GM10248 (cell line): Measurements from ENCODE around the gene GATD1.
A peak's percentile ranks its signal among the peaks of the same experiment; 100 is the strongest.

Experiments used
- CTCF ChIA-PET: fragments of 300-600 bp; sonication (Branson Sonifier 250); formaldehyde crosslinking; extraction: SDS; loops from one replicate; lab custom pipeline; 2021; ENCODE audit warnings: antibody characterized with exemption; lab: Yijun Ruan, JAX
- POLR2A ChIA-PET: fragments of 350-650 bp; sonication (Branson Sonifier 250); formaldehyde crosslinking; extraction: SDS; loops from one replicate; lab custom pipeline; 2020; ENCODE audit warnings: antibody characterized with exemption; lab: Yijun Ruan, JAX
- DNase-seq: peaks from one replicate; pipeline ENCODE4 v3.0.0; 2012; ENCODE audit errors: extremely low spot score
- TF ChIP-seq, protein P1 (sequence below): IDR thresholded peaks from 2 replicates; pipeline ENCODE4 v1.5.1; 2012; ENCODE audit warnings: mild to moderate bottlenecking, low read depth; ENCODE audit errors: extremely low read depth, missing control alignments, control extremely low read depth

Gene GATD1

DNA sequence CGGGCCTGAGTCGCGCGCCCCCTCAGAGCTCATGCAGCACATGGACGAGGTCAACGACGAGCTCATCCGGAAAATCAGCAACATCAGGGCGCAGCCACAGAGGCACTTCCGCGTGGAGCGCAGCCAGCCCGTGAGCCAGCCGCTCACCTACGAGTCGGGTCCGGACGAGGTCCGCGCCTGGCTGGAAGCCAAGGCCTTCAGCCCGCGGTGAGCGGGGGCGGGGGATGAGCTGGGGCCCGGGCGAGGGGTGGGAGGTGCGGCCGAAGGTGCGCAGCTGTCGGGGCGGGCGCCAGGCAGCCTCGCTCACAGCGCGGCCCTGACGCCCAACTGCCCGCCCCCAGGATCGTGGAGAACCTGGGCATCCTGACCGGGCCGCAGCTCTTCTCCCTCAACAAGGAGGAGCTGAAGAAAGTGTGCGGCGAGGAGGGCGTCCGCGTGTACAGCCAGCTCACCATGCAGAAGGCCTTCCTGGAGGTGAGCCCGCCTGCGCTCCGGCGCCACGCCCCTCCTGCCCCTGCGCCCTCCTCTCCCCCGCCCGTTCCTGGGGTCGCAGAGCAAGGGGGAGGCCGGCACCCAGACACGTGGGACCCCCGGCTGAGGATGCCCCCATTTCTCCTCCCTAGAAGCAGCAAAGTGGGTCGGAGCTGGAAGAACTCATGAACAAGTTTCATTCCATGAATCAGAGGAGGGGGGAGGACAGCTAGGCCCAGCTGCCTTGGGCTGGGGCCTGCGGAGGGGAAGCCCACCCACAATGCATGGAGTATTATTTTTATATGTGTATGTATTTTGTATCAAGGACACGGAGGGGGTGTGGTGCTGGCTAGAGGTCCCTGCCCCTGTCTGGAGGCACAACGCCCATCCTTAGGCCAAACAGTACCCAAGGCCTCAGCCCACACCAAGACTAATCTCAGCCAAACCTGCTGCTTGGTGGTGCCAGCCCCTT is 50.7 kb downstream of the GATD1 start:
- TF ChIP-seq, protein P1, sequence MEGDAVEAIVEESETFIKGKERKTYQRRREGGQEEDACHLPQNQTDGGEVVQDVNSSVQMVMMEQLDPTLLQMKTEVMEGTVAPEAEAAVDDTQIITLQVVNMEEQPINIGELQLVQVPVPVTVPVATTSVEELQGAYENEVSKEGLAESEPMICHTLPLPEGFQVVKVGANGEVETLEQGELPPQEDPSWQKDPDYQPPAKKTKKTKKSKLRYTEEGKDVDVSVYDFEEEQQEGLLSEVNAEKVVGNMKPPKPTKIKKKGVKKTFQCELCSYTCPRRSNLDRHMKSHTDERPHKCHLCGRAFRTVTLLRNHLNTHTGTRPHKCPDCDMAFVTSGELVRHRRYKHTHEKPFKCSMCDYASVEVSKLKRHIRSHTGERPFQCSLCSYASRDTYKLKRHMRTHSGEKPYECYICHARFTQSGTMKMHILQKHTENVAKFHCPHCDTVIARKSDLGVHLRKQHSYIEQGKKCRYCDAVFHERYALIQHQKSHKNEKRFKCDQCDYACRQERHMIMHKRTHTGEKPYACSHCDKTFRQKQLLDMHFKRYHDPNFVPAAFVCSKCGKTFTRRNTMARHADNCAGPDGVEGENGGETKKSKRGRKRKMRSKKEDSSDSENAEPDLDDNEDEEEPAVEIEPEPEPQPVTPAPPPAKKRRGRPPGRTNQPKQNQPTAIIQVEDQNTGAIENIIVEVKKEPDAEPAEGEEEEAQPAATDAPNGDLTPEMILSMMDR, result no peak
- ChIA-PET POLR2A (interaction anchor here (1.0 kb wide), 1 partner anchor 30 kb away, joined by 3 read pairs; no protein-coding TSS in a partner anchor), CTCF (interaction anchor here (0.6 to 9.4 kb wide), 20 partner anchors 14 to 278 kb away, joined by 3 to 112 read pairs (median 4); partner anchors contain the start of genes DEAF1, TALDO1 and TMEM80)
- DNase-seq, result peak; percentile 82

GRCh38 chr11:725624-726202 is 51.6 kb downstream of the GATD1 start:
- ChIA-PET POLR2A (interaction anchor here (1.0 kb wide), 1 partner anchor 29 kb away, joined by 3 read pairs; no protein-coding TSS in a partner anchor), CTCF (interaction anchor here (1.1 to 9.4 kb wide), 13 partner anchors 13 to 277 kb away, joined by 3 to 112 read pairs (median 8); partner anchors contain the start of genes DEAF1, TALDO1 and TMEM80)
- peak; percentile 54 for DNase-seq
- TF ChIP-seq, protein P1, result no peak

DNA sequence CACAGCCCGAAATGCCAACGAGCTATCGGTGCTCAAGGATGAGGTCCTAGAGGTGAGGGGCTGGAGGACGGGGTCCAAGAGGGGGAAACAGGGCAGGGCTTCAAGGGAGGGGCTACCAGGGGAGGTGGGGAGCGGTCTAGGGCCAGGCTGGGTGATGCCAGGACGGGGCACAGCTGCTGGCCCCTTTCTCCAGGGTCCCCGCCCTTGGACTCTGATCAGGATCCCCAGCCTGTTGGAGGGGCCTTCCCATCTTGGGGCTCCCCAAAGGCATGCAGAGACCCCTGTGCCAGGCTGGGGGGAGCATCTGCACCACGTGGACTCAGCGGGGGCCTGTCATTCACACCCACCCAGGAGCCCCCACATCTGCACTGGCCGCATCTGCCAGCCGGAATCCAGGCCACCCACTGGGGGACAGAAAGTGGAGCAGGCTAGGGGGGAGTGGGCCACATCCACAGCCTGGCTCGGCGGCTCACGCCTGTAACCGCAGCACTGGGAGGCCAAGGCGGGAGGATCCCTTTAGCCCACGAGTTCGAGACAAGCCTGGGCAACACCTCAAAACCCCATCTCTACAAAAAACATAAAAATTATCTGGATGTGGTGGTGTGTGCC is 52.4 kb downstream of the GATD1 start:
- TF ChIP-seq, protein P1, result no peak
- ChIA-PET CTCF (interaction anchor here (1.1 to 9.4 kb wide), 13 partner anchors 13 to 171 kb away, joined by 4 to 112 read pairs (median 5); partner anchors contain the start of genes DEAF1, TALDO1 and TMEM80), POLR2A (no interaction called here)
- DNase-seq, result no peak

- TF ChIP-seq, protein P1, result no peak
- POLR2A ChIA-PET, result no interaction called here
- DNase-seq, result peak; percentile 32
- CTCF ChIA-PET, result interaction anchor here (0.7 to 9.4 kb wide), 19 partner anchors 9 to 205 kb away, joined by 3 to 112 read pairs (median 4); partner anchors contain the start of genes DEAF1, LMNTD2, TALDO1 and TMEM80
Measured at GRCh38 chr11:724049-724777, 53.1 kb downstream of the GATD1 start.

DNA sequence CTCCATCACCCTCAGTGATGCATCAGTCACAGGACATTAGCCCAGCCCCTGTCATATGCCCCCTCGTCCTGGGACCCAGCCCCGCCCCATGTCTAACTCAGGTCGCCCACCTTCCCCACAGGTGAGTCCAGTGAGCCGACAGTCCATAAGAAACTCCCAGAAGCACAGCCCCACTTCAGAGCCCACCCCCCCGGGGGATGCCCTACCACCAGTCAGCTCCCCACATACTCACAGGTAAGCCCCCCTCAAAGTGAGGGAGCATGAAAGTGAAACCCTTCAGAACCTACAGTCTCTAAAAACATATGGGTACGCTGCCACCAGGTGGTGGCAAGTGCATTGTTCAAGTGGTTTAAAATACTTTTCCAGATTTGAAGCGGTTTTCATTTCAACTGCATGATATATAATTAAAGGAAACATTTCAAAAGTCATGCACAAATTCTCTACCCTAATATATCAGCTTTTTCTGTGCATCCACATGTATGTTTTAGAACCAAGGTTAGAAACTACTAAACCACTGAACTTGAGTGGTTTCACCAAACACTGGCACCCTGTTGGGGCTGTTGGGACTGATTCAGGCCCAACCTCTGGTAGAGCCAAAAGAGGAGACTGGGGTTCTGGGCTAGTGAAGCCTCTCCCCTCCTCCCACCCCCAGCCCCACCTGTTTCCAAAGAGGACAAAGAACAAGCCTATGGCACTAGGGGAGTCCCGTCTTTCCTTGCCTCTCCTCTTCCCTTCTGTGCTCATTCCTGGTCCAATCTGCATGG is 54.0 kb downstream of the GATD1 start:
- ChIA-PET CTCF (interaction anchor here (0.7 to 9.4 kb wide), 22 partner anchors 10 to 283 kb away, joined by 3 to 112 read pairs (median 4); partner anchors contain the start of genes DEAF1, LMNTD2, TALDO1 and TMEM80), POLR2A (interaction anchor here (0.6 kb wide), 1 partner anchor 186 kb away, joined by 4 read pairs; no protein-coding TSS in a partner anchor)
- peak; percentile 73 for DNase-seq
- TF ChIP-seq, protein P1, result peak; percentile 57
